ENCODE results near the gene FAM107B. TPM values are rescaled to one million over a fixed set of nuclear protein-coding genes. Genes with fewer than 3 reads are reported as not detected.
A peak's percentile ranks its signal among the peaks of the same experiment; 100 is the strongest.

The FAM107B gene
- total and polyA plus RNA-seq, 7 experiments from 2014 or later = 167 to 236 (median 211) TPM

- Histone ChIP-seq H3K27me3 (ENCODE audit: control insufficient read depth in 2 of 2, insufficient read depth in 2 of 2, low read length in 2 of 2) (no peaks in the 10 kb centered on the region), H3K36me3 (ENCODE audit: control insufficient read depth in 2 of 3, insufficient read depth in 3 of 3, low read length in 3 of 3) (peaks cover 10 to 50% (median 11%) of the 10 kb centered on the region in 3 experiments), H3K4me3 (ENCODE audit: low read length) (no peak overlapping the region), H3K4me1 (ENCODE audit: control insufficient read depth in 2 of 2, insufficient read depth in 2 of 2, low read length in 2 of 2) (peaks cover 33 to 38% of the 10 kb centered on the region in 2 donors), H3K27ac (ENCODE audit: low read depth, low read length) (peak overlapping the region; percentile 51), H3K9me3 (ENCODE audit: control insufficient read depth in 2 of 3, low read length in 3 of 3) (no peaks in the 10 kb centered on the region)
- peaks cover 48 to 85% (median 78%) of the 10 kb centered on the region in 7 donors for H3K4me1 Mint-ChIP-seq
- no peaks in the 10 kb centered on the region for H3K9me3 Mint-ChIP-seq
- H3K27me3 Mint-ChIP-seq = no peaks in the 10 kb centered on the region
- ChIA-PET POLR2A (interaction anchor here (0.8 to 1.2 kb wide), 2 partner anchors 52 to 54 kb away, joined by 3 to 5 read pairs; no protein-coding TSS in a partner anchor), CTCF (interaction anchor here (0.6 to 1.0 kb wide), 3 partner anchors 10 to 296 kb away, joined by 4 to 6 read pairs (median 5); no protein-coding TSS in a partner anchor)
- ATAC-seq (peak; percentile 46), DNase-seq (no peak)
- intact Hi-C loops (cut with micrococcal nuclease) = no loop called here
- H3K27ac Mint-ChIP-seq = peak overlapping the region; percentile 39 to 87 (median 63)
- peaks cover 5 to 44% (median 37%) of the 10 kb centered on the region in 5 donors for H3K36me3 Mint-ChIP-seq
- peak overlapping the region in 8 of 10 donors; percentile 12 to 79 (median 46) for H3K4me3 Mint-ChIP-seq
Observed at GRCh38 chr10:14527134-14527844, 247.4 kb downstream of the FAM107B start.

GRCh38 chr10:14526326-14526725, 248.4 kb downstream of the FAM107B start:
- Histone ChIP-seq H3K27me3 (ENCODE audit: control insufficient read depth in 2 of 2, insufficient read depth in 2 of 2, low read length in 2 of 2) (no peaks in the 10 kb centered on the region), H3K4me3 (ENCODE audit: low read length) (no peak overlapping the region), H3K27ac (ENCODE audit: low read depth, low read length) (no peak overlapping the region), H3K36me3 (ENCODE audit: control insufficient read depth in 2 of 3, insufficient read depth in 3 of 3, low read length in 3 of 3) (peaks cover 11 to 56% (median 16%) of the 10 kb centered on the region in 3 experiments), H3K4me1 (ENCODE audit: control insufficient read depth in 2 of 2, insufficient read depth in 2 of 2, low read length in 2 of 2) (peaks cover 33 to 38% of the 10 kb centered on the region in 2 donors), H3K9me3 (ENCODE audit: control insufficient read depth in 2 of 3, low read length in 3 of 3) (no peaks in the 10 kb centered on the region)
- no peaks in the 10 kb centered on the region for H3K27me3 Mint-ChIP-seq
- H3K9me3 Mint-ChIP-seq = no peaks in the 10 kb centered on the region
- no peak for DNase-seq
- H3K36me3 Mint-ChIP-seq = peaks cover 10 to 54% (median 45%) of the 10 kb centered on the region in 5 donors
- peaks cover 45 to 84% (median 78%) of the 10 kb centered on the region in 7 donors for H3K4me1 Mint-ChIP-seq
- POLR2A ChIA-PET = no interaction called here
- no peak for ATAC-seq
- CTCF ChIA-PET = interaction anchor here (0.7 kb wide), 1 partner anchor 124 kb away, joined by 5 read pairs; no protein-coding TSS in a partner anchor
- peak overlapping the region in 8 of 9 donors; percentile 26 to 87 (median 62) for H3K27ac Mint-ChIP-seq
- intact Hi-C loops (cut with micrococcal nuclease) = no loop called here
- peak overlapping the region in 1 of 10 donors; percentile 19 for H3K4me3 Mint-ChIP-seq

DNA sequence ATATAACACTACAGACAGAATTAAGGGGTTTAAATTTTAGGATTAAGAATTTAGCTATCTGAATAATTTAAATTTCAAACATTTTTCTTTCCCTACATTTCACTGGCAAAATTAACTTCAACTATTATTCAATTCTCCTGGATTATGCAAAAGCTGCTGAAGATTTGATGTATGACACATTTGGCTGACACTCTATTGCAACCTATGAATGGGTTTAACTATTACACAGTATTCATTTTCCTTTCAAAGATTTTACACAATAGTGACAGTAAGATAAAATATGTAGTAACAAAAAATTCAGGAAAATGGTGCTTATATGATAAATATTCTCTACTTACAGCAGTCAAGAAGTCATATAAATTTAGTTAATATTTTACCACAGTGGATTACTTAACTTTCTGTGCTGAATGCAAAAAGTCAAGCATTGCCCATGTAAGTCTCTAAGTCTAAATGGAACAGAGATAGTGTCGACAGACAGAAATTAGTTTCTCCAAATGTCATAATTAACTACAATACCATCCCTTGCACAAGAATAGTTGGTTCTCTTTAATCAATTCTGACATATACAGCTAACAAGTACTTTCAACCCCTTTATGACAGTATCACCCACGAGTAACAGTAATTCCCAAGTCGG, 249.9 kb downstream of the FAM107B start:
- ChIA-PET POLR2A (no interaction called here), CTCF (no interaction called here)
- Histone ChIP-seq H3K27me3 (ENCODE audit: control insufficient read depth in 2 of 2, insufficient read depth in 2 of 2, low read length in 2 of 2) (no peaks in the 10 kb centered on the region), H3K4me1 (ENCODE audit: control insufficient read depth in 2 of 2, insufficient read depth in 2 of 2, low read length in 2 of 2) (peaks cover 25 to 28% of the 10 kb centered on the region in 2 donors), H3K9me3 (ENCODE audit: control insufficient read depth in 2 of 3, low read length in 3 of 3) (no peaks in the 10 kb centered on the region), H3K4me3 (ENCODE audit: low read length) (no peak overlapping the region), H3K36me3 (ENCODE audit: control insufficient read depth in 2 of 3, insufficient read depth in 3 of 3, low read length in 3 of 3) (peaks cover 24 to 69% (median 32%) of the 10 kb centered on the region in 3 experiments), H3K27ac (ENCODE audit: low read depth, low read length) (peak overlapping the region; percentile 23)
- no peaks in the 10 kb centered on the region for H3K27me3 Mint-ChIP-seq
- peak overlapping the region in 8 of 9 donors; percentile 1 to 84 (median 60) for H3K27ac Mint-ChIP-seq
- intact Hi-C loops (cut with micrococcal nuclease) = no loop called here
- H3K36me3 Mint-ChIP-seq = peaks cover 14 to 61% (median 50%) of the 10 kb centered on the region in 5 donors
- ATAC-seq = no peak
- DNase-seq = no peak
- H3K4me1 Mint-ChIP-seq = peaks cover 30 to 74% (median 64%) of the 10 kb centered on the region in 7 donors
- H3K9me3 Mint-ChIP-seq = peaks cover 0 to 1% (median 0%) of the 10 kb centered on the region in 11 donors
- no peak overlapping the region for H3K4me3 Mint-ChIP-seq

- peaks cover 15 to 58% (median 49%) of the 10 kb centered on the region in 7 donors for H3K4me1 Mint-ChIP-seq
- Histone ChIP-seq H3K27ac (ENCODE audit: low read depth, low read length) (no peak overlapping the region), H3K4me3 (ENCODE audit: low read length) (no peak overlapping the region), H3K4me1 (ENCODE audit: control insufficient read depth in 2 of 2, insufficient read depth in 2 of 2, low read length in 2 of 2) (peaks cover 13 to 15% of the 10 kb centered on the region in 2 donors), H3K27me3 (ENCODE audit: control insufficient read depth in 2 of 2, insufficient read depth in 2 of 2, low read length in 2 of 2) (no peaks in the 10 kb centered on the region), H3K9me3 (ENCODE audit: control insufficient read depth in 2 of 3, low read length in 3 of 3) (no peaks in the 10 kb centered on the region), H3K36me3 (ENCODE audit: control insufficient read depth in 2 of 3, insufficient read depth in 3 of 3, low read length in 3 of 3) (peaks cover 29 to 69% (median 35%) of the 10 kb centered on the region in 3 experiments)
- CTCF ChIA-PET = interaction anchor here (0.6 kb wide), 1 partner anchor 424 kb away, joined by 3 read pairs; no protein-coding TSS in a partner anchor
- H3K27ac Mint-ChIP-seq = peak overlapping the region in 8 of 9 donors; percentile 34 to 87 (median 73)
- no peaks in the 10 kb centered on the region for H3K27me3 Mint-ChIP-seq
- ATAC-seq (no peak), DNase-seq (no peak)
- POLR2A ChIA-PET = no interaction called here
- peaks cover 0 to 1% (median 0%) of the 10 kb centered on the region in 11 donors for H3K9me3 Mint-ChIP-seq
- peaks cover 14 to 64% (median 49%) of the 10 kb centered on the region in 5 donors for H3K36me3 Mint-ChIP-seq
- intact Hi-C loops (cut with micrococcal nuclease) = no loop called here
- H3K4me3 Mint-ChIP-seq = peak overlapping the region in 1 of 10 donors; percentile 56
Observed at GRCh38 chr10:14523286-14523685, 251.4 kb downstream of the FAM107B start.

DNA sequence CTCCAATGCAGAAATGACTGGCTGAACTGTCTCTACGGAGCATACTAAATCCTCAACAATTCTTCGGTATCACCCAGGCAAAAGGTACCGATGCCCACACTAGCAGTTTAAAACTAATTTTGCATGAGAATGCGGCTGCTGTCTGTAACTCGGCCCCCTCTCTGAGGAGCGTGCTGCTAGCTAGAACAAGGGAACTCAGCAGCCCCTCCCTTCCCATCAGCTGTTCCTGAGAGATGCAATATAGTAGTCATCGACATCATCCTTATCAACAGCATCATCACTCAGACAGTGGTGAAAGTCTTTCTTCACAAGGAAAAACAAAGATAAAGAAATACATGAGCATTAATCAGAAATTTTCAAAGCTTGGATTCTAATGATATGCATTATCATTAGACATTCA, 254.9 kb downstream of the FAM107B start:
- Mint-ChIP-seq H3K27me3 (no peaks in the 10 kb centered on the region), H3K4me1 (peaks cover 5 to 26% (median 18%) of the 10 kb centered on the region in 7 donors), H3K4me3 (no peak overlapping the region), H3K9me3 (peaks cover 0 to 3% (median 0%) of the 10 kb centered on the region in 11 donors), H3K27ac (peak overlapping the region in 6 of 9 donors; percentile 36 to 62 (median 49)), H3K36me3 (peaks cover 9 to 66% (median 47%) of the 10 kb centered on the region in 5 donors)
- Histone ChIP-seq H3K4me1 (ENCODE audit: control insufficient read depth in 2 of 2, insufficient read depth in 2 of 2, low read length in 2 of 2) (no peaks in the 10 kb centered on the region), H3K27me3 (ENCODE audit: control insufficient read depth in 2 of 2, insufficient read depth in 2 of 2, low read length in 2 of 2) (no peaks in the 10 kb centered on the region), H3K4me3 (ENCODE audit: low read length) (no peak overlapping the region), H3K36me3 (ENCODE audit: control insufficient read depth in 2 of 3, insufficient read depth in 3 of 3, low read length in 3 of 3) (peaks cover 25 to 69% (median 29%) of the 10 kb centered on the region in 3 experiments), H3K9me3 (ENCODE audit: control insufficient read depth in 2 of 3, low read length in 3 of 3) (peaks cover 0 to 5% (median 0%) of the 10 kb centered on the region in 3 experiments), H3K27ac (ENCODE audit: low read depth, low read length) (no peak overlapping the region)
- no peak for DNase-seq
- CTCF ChIA-PET = no interaction called here
- POLR2A ChIA-PET = interaction anchor here (0.6 kb wide), 1 partner anchor 130 kb away, joined by 5 read pairs; no protein-coding TSS in a partner anchor
- intact Hi-C loops (cut with micrococcal nuclease) = loop anchor here in 1 of 2 donors (2.0 kb wide), 1 partner anchor 15 kb away; no protein-coding TSS in a partner anchor
- ATAC-seq = no peak

- Mint-ChIP-seq H3K9me3 (peaks cover 0 to 3% (median 0%) of the 10 kb centered on the region in 11 donors), H3K27me3 (no peaks in the 10 kb centered on the region), H3K4me1 (peaks cover 5 to 15% (median 11%) of the 10 kb centered on the region in 7 donors), H3K4me3 (no peak overlapping the region), H3K27ac (peak overlapping the region in 4 of 9 donors; percentile 2 to 59 (median 18)), H3K36me3 (peaks cover 9 to 71% (median 52%) of the 10 kb centered on the region in 5 donors)
- ChIA-PET CTCF (no interaction called here), POLR2A (interaction anchor here (0.5 to 0.6 kb wide), 4 partner anchors 11 to 448 kb away, joined by 3 read pairs; no protein-coding TSS in a partner anchor)
- intact Hi-C loops (cut with micrococcal nuclease) = no loop called here
- DNase-seq = no peak
- H3K27ac ChIP-seq (ENCODE audit: low read depth, low read length) = no peak overlapping the region
- no peaks in the 10 kb centered on the region for H3K4me1 ChIP-seq (ENCODE audit: control insufficient read depth in 2 of 2, insufficient read depth in 2 of 2, low read length in 2 of 2)
- no peak overlapping the region for H3K4me3 ChIP-seq (ENCODE audit: low read length)
- peaks cover 24 to 64% (median 29%) of the 10 kb centered on the region in 3 experiments for H3K36me3 ChIP-seq (ENCODE audit: control insufficient read depth in 2 of 3, insufficient read depth in 3 of 3, low read length in 3 of 3)
- ATAC-seq = no peak
- H3K9me3 ChIP-seq (ENCODE audit: control insufficient read depth in 2 of 3, low read length in 3 of 3) = peaks cover 0 to 5% (median 0%) of the 10 kb centered on the region in 3 experiments
- H3K27me3 ChIP-seq (ENCODE audit: control insufficient read depth in 2 of 2, insufficient read depth in 2 of 2, low read length in 2 of 2) = no peaks in the 10 kb centered on the region
Observed at GRCh38 chr10:14518149-14518548, 256.5 kb downstream of the FAM107B start.
